B cell (primary cell): ENCODE data around the gene PRDM10. TPM values are rescaled to one million over a fixed set of nuclear protein-coding genes. Genes with fewer than 3 reads are reported as not detected.
A peak's percentile ranks its signal among the peaks of the same experiment; 100 is the strongest.

Experiments
- ATAC-seq: fragments of 200-7000 bp; cut with Tn5 transposase; one replicate; pipeline ENCODE4 v1.10.0; 2021; ENCODE audit warnings: low read depth, mild to moderate bottlenecking, moderate number of reproducible peaks, moderate library complexity
- CTCF ChIA-PET: fragments of 350-600 bp; sonication (Branson Sonifier 250); formaldehyde crosslinking; loops from one replicate; lab custom pipeline; 2021; ENCODE audit warnings: antibody characterized with exemption, inconsistent platforms; lab: Charles Lee
- POLR2A ChIA-PET: fragments of 350-600 bp; sonication (Branson Sonifier 250); formaldehyde crosslinking; loops from one replicate; lab custom pipeline; 2021; ENCODE audit warnings: antibody characterized with exemption; lab: Charles Lee
- DNase-seq: peaks from one replicate; pipeline ENCODE4 v3.0.0; 2013
- H2AFZ ChIP-seq: 2 replicates; pipeline ENCODE4 v1.6.1; 2012; ENCODE audit warnings: mild to moderate bottlenecking, low read depth, low read length; ENCODE audit not compliant: insufficient read depth, poor library complexity, severe bottlenecking
- H3K27ac ChIP-seq, 2 donors: 1 replicate in 1 of 2; 2 replicates in 1 of 2; pipeline ENCODE4 v1.5.1; 2012 to 2013; ENCODE audit warnings: low read length in 2 of 2, mild to moderate bottlenecking in 2 of 2, moderate library complexity in 1 of 2
- H3K27me3 ChIP-seq, 4 experiments: fragments of 200-600 bp in 1 of 4; sonication (generic) in 1 of 4; replicated peaks in 1 of 4; 1 replicate in 2 of 4; 2 replicates in 2 of 4; pipeline versions ENCODE4 v1.6.1 to v1.7.0; 2013 to 2016; ENCODE audit warnings: low read length in 3 of 4, mild to moderate bottlenecking in 2 of 4, mixed read lengths in 1 of 4, moderate library complexity in 1 of 4; ENCODE audit not compliant: insufficient read depth in 4 of 4, control insufficient read depth in 3 of 4; ENCODE audit errors: control extremely low read depth in 1 of 4
- H3K36me3 ChIP-seq, 2 experiments: replicated peaks in 1 of 2; 1 replicate in 1 of 2; 2 replicates in 1 of 2; pipeline versions ENCODE4 v1.6.1 to v1.7.1; 2013; ENCODE audit warnings: low read length in 1 of 2; ENCODE audit not compliant: insufficient read depth in 2 of 2, control insufficient read depth in 1 of 2; ENCODE audit errors: control extremely low read depth in 1 of 2, extremely low read depth in 1 of 2
- H3K4me1 ChIP-seq, 2 donors: fragments of 200-600 bp in 1 of 2; sonication (generic) in 1 of 2; 1 replicate in 1 of 2; 2 replicates in 1 of 2; pipeline versions ENCODE4 v1.5.1 to v1.6.1; 2013 to 2017; ENCODE audit warnings: low read length in 2 of 2; ENCODE audit not compliant: control insufficient read depth in 2 of 2, insufficient read depth in 2 of 2
- H3K4me2 ChIP-seq: replicated peaks from 2 replicates; pipeline ENCODE3; 2012; ENCODE audit warnings: mild to moderate bottlenecking, low read depth, low read length; ENCODE audit not compliant: poor library complexity, severe bottlenecking
- H3K4me3 ChIP-seq, 5 experiments: fragments of 200-600 bp in 1 of 5; sonication (generic) in 1 of 5; 1 replicate in 3 of 5; 2 replicates in 2 of 5; pipeline versions ENCODE4 v1.5.1 to v1.7.0; 2011 to 2016; ENCODE audit warnings: low read length in 4 of 5, mild to moderate bottlenecking in 4 of 5, low read depth in 2 of 5, control low read depth in 1 of 5, moderate library complexity in 1 of 5; ENCODE audit not compliant: insufficient read depth in 1 of 5; ENCODE audit errors: control extremely low read depth in 1 of 5, extremely low read depth in 1 of 5
- H3K79me2 ChIP-seq: fragments of 200-600 bp; sonication (generic); one replicate; pipeline ENCODE4 v1.6.0; 2016; ENCODE audit warnings: low read length; ENCODE audit not compliant: control insufficient read depth, insufficient read depth
- H3K9ac ChIP-seq: fragments of 200-600 bp; sonication (generic); 2 replicates; pipeline ENCODE4 v1.6.1; 2017; ENCODE audit warnings: mild to moderate bottlenecking, low read length, moderate library complexity
- H3K9me3 ChIP-seq, 3 donors: one replicate each; pipeline versions ENCODE4 v1.6.1 to v1.7.1; 2013; ENCODE audit warnings: low read length in 2 of 3; ENCODE audit not compliant: control insufficient read depth in 2 of 3, insufficient read depth in 1 of 3; ENCODE audit errors: control extremely low read depth in 1 of 3
- H4K20me1 ChIP-seq: 2 replicates; pipeline ENCODE4 v1.6.0; 2012; ENCODE audit warnings: mild to moderate bottlenecking, low read length; ENCODE audit not compliant: insufficient read depth, control insufficient read depth, poor library complexity, severe bottlenecking
- H3K27ac Mint-ChIP-seq: one replicate; pipeline ENCODE4 v1.8.0; 2021; ENCODE audit warnings: mixed read lengths
- H3K27me3 Mint-ChIP-seq: one replicate; pipeline ENCODE4 v1.8.0; 2021; ENCODE audit warnings: mixed read lengths
- H3K4me1 Mint-ChIP-seq: one replicate; pipeline ENCODE4 v1.8.0; 2021; ENCODE audit warnings: mixed read lengths
- H3K4me3 Mint-ChIP-seq: one replicate; pipeline ENCODE4 v1.8.0; 2021; ENCODE audit warnings: mixed read lengths
- H3K9me3 Mint-ChIP-seq: one replicate; pipeline ENCODE4 v1.8.0; 2022; ENCODE audit warnings: mixed read lengths; ENCODE audit not compliant: insufficient read depth
- EZH2 ChIP-seq: IDR thresholded peaks from 2 replicates; pipeline ENCODE4 v1.6.1; 2012; ENCODE audit warnings: borderline replicate concordance, low read depth, mild to moderate bottlenecking, moderate library complexity, low read length; ENCODE audit not compliant: insufficient read depth, poor library complexity, severe bottlenecking
- WGBS: methylation state at CpG from one replicate; pipeline ENCODE4 v1.1.5; 2013; ENCODE audit warnings: missing lambda C conversion rate; ENCODE audit not compliant: insufficient coverage; 5-methylcytosine and 5-hydroxymethylcytosine counted together
- intact Hi-C: fragments of 100-400 bp; cut with micrococcal nuclease; formaldehyde crosslinking; loops from one replicate; pipeline ENCODE4 v1.10.0; 2022
- polyA plus RNA-seq: library from polyadenylated mRNA; depleted of rRNA; stranded (reverse); fragments of >200 nt; gene quantifications from 2 replicates; pipeline ENCODE4 v1.2.3, GENCODE V29; 2012
- total RNA-seq, 2 donors: library from RNA; stranded (reverse); fragments of 120-200 nt in 1 of 2; gene quantifications; 1 replicate in 1 of 2; 2 replicates in 1 of 2; pipeline versions ENCODE4 v1.2.3 to v1.2.4, GENCODE V29; 2013 to 2022
- TF ChIP-seq, protein P1 (sequence below): fragments of 200-600 bp; IDR thresholded peaks from one replicate; pipeline ENCODE4 v1.8.0; 2022; ENCODE audit warnings: antibody characterized with exemption, mild to moderate bottlenecking

PRDM10 gene
- total and polyA plus RNA-seq, 2 donors (not counting 1 experiment from before 2014, with no cell fraction given) = 4.5 to 17.5 TPM

DNA sequence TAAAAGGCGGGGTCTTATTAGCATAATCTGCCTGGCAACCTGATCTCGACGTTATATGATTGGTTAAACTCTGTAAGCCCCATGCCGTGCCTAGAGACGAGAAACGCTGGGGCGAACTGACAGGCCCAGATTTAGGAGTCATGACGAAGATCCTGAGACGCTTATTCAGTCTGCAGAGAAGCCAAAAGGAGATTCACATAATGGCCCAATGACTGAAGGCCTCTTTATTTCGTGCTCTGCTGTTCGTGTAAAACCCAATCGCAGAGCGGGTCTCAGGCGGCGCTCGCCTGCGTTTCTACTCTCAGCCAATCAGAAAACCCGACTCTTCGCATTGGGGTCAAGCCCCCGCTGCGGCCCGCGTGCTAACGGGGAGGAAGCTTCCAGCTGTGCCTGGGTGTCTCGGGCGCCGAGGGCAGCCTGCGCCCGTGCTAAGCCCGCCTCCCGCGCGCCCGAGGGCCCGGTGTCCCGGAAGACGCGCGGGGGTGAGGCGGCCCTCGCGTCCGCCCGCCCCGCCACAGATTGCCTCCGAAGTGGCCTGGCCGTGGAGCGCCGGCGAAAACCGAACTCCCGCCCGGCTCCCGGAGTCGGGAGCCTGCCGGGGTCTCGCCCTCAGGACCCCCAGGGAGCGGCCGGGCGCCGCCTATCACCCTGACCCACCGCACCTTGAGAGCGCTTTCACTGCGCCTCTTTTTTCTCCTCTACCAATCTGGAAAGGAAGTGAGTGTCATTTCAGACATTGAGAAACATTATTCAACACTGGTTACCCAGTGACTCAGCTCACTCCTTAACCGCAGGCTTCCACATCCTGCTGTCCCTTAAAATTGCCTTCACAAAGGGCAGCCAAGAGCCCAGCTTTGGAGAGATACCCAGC is 446 bp upstream of the PRDM10 start:
- Histone ChIP-seq H4K20me1 (peaks cover 5% of the 10 kb centered on the region), H3K27ac (peak overlapping the region; percentile 100), H3K79me2 (peaks cover 35% of the 10 kb centered on the region), H3K27me3 (peaks cover 0 to 6% (median 2%) of the 10 kb centered on the region in 4 experiments), H3K4me2 (peak overlapping the region; percentile 85), H3K36me3 (no peaks in the 10 kb centered on the region), H3K4me1 (peaks cover 21 to 27% of the 10 kb centered on the region in 2 donors), H3K9ac (peak overlapping the region; percentile 80), H2AFZ (peak overlapping the region; percentile 93), H3K4me3 (peak overlapping the region; percentile 74 to 94 (median 83)), H3K9me3 (peaks cover 0 to 2% (median 0%) of the 10 kb centered on the region in 3 donors)
- Mint-ChIP-seq H3K4me3 (peak overlapping the region; percentile 100), H3K4me1 (peaks cover 33% of the 10 kb centered on the region), H3K27ac (peak overlapping the region; percentile 100), H3K27me3 (peaks cover 19% of the 10 kb centered on the region), H3K9me3 (no peaks in the 10 kb centered on the region)
- peak; percentile 99 for DNase-seq
- intact Hi-C loops = loop anchor here (1.0 to 5.0 kb wide), 5 partner anchors 66 to 164 kb away; partner anchors contain the start of genes APLP2 and NFRKB
- CTCF ChIA-PET = interaction anchor here (0.9 to 6.2 kb wide), 11 partner anchors 9 to 892 kb away, joined by 3 to 63 read pairs (median 5); partner anchors contain the start of gene APLP2
- ATAC-seq = peak; percentile 76
- WGBS = under 1% methylated on average over 63 of the region's 65 CpGs
- TF ChIP-seq, protein P1, sequence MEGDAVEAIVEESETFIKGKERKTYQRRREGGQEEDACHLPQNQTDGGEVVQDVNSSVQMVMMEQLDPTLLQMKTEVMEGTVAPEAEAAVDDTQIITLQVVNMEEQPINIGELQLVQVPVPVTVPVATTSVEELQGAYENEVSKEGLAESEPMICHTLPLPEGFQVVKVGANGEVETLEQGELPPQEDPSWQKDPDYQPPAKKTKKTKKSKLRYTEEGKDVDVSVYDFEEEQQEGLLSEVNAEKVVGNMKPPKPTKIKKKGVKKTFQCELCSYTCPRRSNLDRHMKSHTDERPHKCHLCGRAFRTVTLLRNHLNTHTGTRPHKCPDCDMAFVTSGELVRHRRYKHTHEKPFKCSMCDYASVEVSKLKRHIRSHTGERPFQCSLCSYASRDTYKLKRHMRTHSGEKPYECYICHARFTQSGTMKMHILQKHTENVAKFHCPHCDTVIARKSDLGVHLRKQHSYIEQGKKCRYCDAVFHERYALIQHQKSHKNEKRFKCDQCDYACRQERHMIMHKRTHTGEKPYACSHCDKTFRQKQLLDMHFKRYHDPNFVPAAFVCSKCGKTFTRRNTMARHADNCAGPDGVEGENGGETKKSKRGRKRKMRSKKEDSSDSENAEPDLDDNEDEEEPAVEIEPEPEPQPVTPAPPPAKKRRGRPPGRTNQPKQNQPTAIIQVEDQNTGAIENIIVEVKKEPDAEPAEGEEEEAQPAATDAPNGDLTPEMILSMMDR = no peak
- no peak for TF ChIP-seq EZH2
- POLR2A ChIA-PET = interaction anchor here (0.6 to 3.3 kb wide), 19 partner anchors 10 to 1393 kb away, joined by 3 to 23 read pairs (median 5); partner anchors contain the start of genes APLP2 and SNX19
